ENCODE data around the gene PROCR. TPM values are rescaled to one million over a fixed set of nuclear protein-coding genes. Genes with fewer than 3 reads are reported as not detected.
"Not testable (repeated sequence)": the region's sequence is repeated elsewhere in the genome, so short reads cannot be mapped to it uniquely, and the experiment has no call there.

PROCR gene
- total RNA-seq, 1 donor from 2014 or later = 44.5 TPM

DNA sequence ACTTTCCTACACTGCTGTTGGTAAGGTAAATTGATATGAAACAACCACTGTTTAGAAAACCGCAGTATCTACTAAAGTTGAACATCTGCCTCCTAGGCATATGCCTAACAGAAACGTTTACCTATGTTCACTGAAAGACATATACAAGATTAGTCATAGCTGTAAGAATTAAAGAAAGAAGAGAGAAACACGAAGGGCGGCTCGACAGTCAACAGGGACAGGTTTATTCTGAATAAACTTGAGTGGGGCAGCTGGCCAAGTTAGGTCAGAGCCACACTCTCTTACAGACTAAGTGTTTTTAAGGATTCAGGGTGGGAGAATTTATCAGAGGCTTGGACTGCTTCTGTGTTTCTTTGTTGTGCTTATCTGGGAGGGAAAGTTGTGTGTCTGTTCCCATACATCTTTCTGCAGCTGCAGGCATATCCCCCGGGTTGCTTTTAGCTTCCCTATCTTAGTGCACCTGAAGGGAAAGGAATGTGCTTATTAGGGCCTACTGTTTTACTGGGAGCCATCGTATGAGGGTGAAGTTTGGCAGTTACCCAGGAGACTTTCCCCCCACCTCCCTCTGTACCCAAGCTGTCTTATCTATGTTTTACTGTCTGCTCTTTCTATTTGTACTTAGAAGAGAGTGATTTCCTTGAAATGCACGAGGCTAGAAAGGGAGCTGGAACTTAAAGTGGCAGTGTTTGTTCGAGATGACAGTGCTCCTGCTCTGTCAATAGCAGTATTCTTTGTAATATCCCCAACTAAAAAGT lies 20.4 kb downstream of the PROCR start:
- peak; percentile 22 for DNase-seq (ENCODE audit: low spot score)

- not testable (repeated sequence) for DNase-seq (ENCODE audit: low spot score)
Observed at GRCh38 chr20:35193031-35193791, 21.3 kb downstream of the PROCR start.

GRCh38 chr20:35196313-35196712 lies 24.4 kb downstream of the PROCR start:
- no peak for DNase-seq (ENCODE audit: low spot score)

- DNase-seq (ENCODE audit: low spot score) = no peak
Observed at GRCh38 chr20:35199740-35200139, 27.9 kb downstream of the PROCR start.

GRCh38 chr20:35200267-35200666 lies 28.4 kb downstream of the PROCR start:
- DNase-seq (ENCODE audit: low spot score) = no peak

- not testable (repeated sequence) for DNase-seq (ENCODE audit: low spot score)
Observed at GRCh38 chr20:35201467-35201866, 29.6 kb downstream of the PROCR start.

- no peak for DNase-seq (ENCODE audit: low spot score)
Observed at GRCh38 chr20:35206802-35207201, 34.9 kb downstream of the PROCR start.

DNA sequence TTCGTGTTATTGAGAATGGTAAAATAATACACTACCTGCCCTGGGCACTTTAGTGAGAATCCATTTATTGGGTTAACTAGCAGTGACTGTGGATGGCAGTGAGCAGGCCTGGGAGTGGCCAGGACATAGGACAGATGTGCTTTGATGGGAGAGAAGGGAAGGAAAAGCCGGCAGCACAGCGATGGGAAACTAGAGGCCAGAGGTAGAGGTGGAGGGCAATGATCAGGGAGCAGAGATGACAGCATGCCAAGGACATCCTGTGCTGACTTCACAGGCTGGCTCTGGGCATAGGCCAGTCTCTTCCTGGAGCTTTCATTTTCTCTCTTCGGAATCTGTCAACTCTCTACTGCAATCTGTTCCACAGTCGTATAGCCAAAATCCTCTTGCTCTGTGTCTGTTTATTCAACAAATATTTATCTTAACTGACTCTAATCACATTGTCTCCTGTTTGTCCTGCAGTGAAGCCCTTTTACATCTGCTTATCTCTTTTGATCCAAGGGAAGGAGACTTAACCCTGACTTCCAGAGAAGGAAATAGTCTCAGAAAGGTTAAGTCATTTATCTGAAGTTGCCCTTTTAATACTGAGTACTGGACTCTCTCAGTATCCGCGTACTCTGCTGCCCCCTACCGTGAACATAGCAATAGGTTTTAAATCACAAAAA lies 36.2 kb downstream of the PROCR start:
- peak; percentile 86 for DNase-seq (ENCODE audit: low spot score)

- no peak for DNase-seq (ENCODE audit: low spot score)
Observed at GRCh38 chr20:35215066-35215956, 43.4 kb downstream of the PROCR start.

DNA sequence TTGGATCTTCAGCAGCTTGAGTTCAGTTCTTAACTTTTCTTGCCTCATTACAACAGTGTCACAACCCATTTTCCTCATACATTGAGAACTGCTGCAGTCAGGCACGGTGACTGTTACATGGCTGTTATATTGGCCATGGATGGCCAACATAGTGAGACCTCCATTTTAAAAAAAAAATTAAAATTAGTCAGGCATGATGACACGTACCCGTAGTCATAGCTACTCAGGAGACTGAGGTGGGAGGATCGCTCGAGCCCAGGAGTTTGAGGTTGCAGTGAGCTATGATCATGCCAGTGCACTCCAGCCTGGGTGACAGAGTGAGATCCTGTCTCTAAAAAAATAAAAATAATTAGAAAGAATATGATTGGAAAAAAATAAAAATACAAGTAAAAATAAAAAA lies 44.7 kb downstream of the PROCR start:
- no peak for DNase-seq (ENCODE audit: low spot score)

- no peak for DNase-seq (ENCODE audit: low spot score)
Observed at GRCh38 chr20:35223941-35224340, 52.1 kb downstream of the PROCR start.

DNA sequence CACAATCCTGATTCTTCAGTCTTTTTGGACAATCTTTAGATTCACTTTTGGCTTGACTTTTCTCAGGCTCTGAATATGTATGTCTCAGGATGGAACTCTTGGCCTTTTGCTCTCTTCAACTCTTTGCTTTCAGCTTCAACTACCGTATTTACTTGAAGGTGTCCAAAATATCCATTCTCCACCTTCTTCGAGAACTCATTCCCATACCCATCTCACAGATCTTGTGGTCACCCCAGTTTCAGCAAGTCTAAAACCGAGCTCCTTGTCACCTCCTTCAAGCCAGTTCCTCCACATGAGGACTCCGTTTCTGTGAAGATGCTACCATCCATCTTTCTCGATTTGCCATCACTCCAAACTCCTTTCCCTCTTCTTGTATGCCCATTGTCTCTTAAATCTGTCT lies 52.7 kb downstream of the PROCR start:
- DNase-seq (ENCODE audit: low spot score) = no peak

- DNase-seq (ENCODE audit: low spot score) = peak; percentile 48
Observed at GRCh38 chr20:35225319-35226125, 53.6 kb downstream of the PROCR start.

GRCh38 chr20:35226126-35226883 lies 54.4 kb downstream of the PROCR start, which contains the start of gene MMP24:
Gene MMP24 (plus strand): TSS chr20:35226690. CDS start chr20:35226739, 49 bp downstream.
- DNase-seq (ENCODE audit: low spot score) = no peak

Other genes starting within 250 kb of the PROCR start
- 39.5 TPM for gene GSS, start 216.3 kb upstream of the PROCR start, total RNA-seq (ENCODE audit: insufficient read depth, low replicate concordance)
- not detected for gene MYH7B, start 216.2 kb upstream of the PROCR start, total RNA-seq (ENCODE audit: insufficient read depth, low replicate concordance)
- gene TRPC4AP, start 79.3 kb upstream of the PROCR start, total RNA-seq (ENCODE audit: insufficient read depth, low replicate concordance) = 49.4 TPM
- 14.2 TPM for gene EDEM2, start 24.7 kb upstream of the PROCR start, total RNA-seq (ENCODE audit: insufficient read depth, low replicate concordance)
- 0.24 TPM for gene MMP24, start 54.6 kb downstream of the PROCR start, total RNA-seq (ENCODE audit: insufficient read depth, low replicate concordance)
- 28.4 TPM for gene MMP24OS, start 106.0 kb downstream of the PROCR start, total RNA-seq (ENCODE audit: insufficient read depth, low replicate concordance)
- 72.9 TPM for gene EIF6, start 112.7 kb downstream of the PROCR start, total RNA-seq (ENCODE audit: insufficient read depth, low replicate concordance)
- gene FAM83C, start 120.4 kb downstream of the PROCR start, total RNA-seq (ENCODE audit: insufficient read depth, low replicate concordance) = 0.72 TPM
- gene UQCC1, start 239.9 kb downstream of the PROCR start, total RNA-seq (ENCODE audit: insufficient read depth, low replicate concordance) = 9.1 TPM